COLO668 (cell line): Measurements from ENCODE around the gene SV2C.
"Not testable (repeated sequence)": the region's sequence is repeated elsewhere in the genome, so short reads cannot be mapped to it uniquely, and the experiment has no call there.

Experiments used
- DNase-seq: peaks from one replicate; lab custom pipeline; 2025; ENCODE audit not compliant: unreplicated experiment; lab: John Stamatoyannopoulos, UW

Gene SV2C

GRCh38 chr5:76082772-76083554, at the start of gene SV2C:
Gene SV2C, plus strand, starts transcription at chr5:76083383. Its CDS starts 48,368 bp downstream, at chr5:76131751.
- DNase-seq, result peak; percentile 5

- DNase-seq, result peak; percentile 1
Observed at GRCh38 chr5:76037736-76038151, 45.4 kb upstream of the SV2C start.

GRCh38 chr5:76038212-76038611, 45.0 kb upstream of the SV2C start:
- DNase-seq, result no peak

GRCh38 chr5:76040806-76041205, 42.4 kb upstream of the SV2C start:
- no peak for DNase-seq

- no peak for DNase-seq
Observed at GRCh38 chr5:76041863-76042262, 41.3 kb upstream of the SV2C start.

GRCh38 chr5:76046741-76047140, 36.4 kb upstream of the SV2C start:
- DNase-seq, result no peak

GRCh38 chr5:76050134-76050533, 33.0 kb upstream of the SV2C start:
- DNase-seq, result no peak

GRCh38 chr5:76062502-76063041, 20.6 kb upstream of the SV2C start:
- DNase-seq, result no peak

- DNase-seq, result no peak
Observed at GRCh38 chr5:76065258-76065657, 17.9 kb upstream of the SV2C start.

- no peak for DNase-seq
Observed at GRCh38 chr5:76069061-76069735, 14.0 kb upstream of the SV2C start.

GRCh38 chr5:76074487-76075065, 8.6 kb upstream of the SV2C start:
- no peak for DNase-seq

- no peak for DNase-seq
Observed at GRCh38 chr5:76081811-76082771, 1.1 kb upstream of the SV2C start.

GRCh38 chr5:76083555-76084495, 642 bp downstream of the SV2C start:
- DNase-seq, result no peak

GRCh38 chr5:76084496-76085242, 1.5 kb downstream of the SV2C start:
- no peak for DNase-seq

GRCh38 chr5:76085243-76085579, 2.0 kb downstream of the SV2C start:
- DNase-seq, result no peak

GRCh38 chr5:76086095-76086494, 2.9 kb downstream of the SV2C start:
- DNase-seq, result no peak

- DNase-seq, result not testable (repeated sequence)
Observed at GRCh38 chr5:76089156-76089555, 6.0 kb downstream of the SV2C start.

- no peak for DNase-seq
Observed at GRCh38 chr5:76091351-76091750, 8.2 kb downstream of the SV2C start.

GRCh38 chr5:76099286-76099702, 16.1 kb downstream of the SV2C start:
- no peak for DNase-seq
